Astrocyte of the cerebellum (primary cell): ENCODE data around the gene PRODH.
"Not testable (repeated sequence)": the region's sequence is repeated elsewhere in the genome, so short reads cannot be mapped to it uniquely, and the experiment has no call there.

Experiments used
- DNase-seq: peaks from one replicate; pipeline ENCODE4 v3.0.0-alpha.2; 2011; ENCODE audit warnings: low read depth
- H3K4me3 ChIP-seq: 2 replicates; pipeline ENCODE4 v1.5.1; 2011; ENCODE audit warnings: mild to moderate bottlenecking, low read depth, low read length, moderate library complexity
- CTCF ChIP-seq: IDR thresholded peaks from 2 replicates; pipeline ENCODE4 v1.5.1; 2012; ENCODE audit warnings: low read length, low read depth, moderate library complexity, mild to moderate bottlenecking; ENCODE audit errors: missing control alignments
- in situ Hi-C: cut with HindIII; loops from 2 replicates; pipeline ENCODE4 v1.10.0; 2017; ENCODE audit warnings: low sequenced_read_pairs

PRODH gene

GRCh38 chr22:18965526-18966421 is 29.7 kb upstream of the PRODH start:
- no peak for DNase-seq
- TF ChIP-seq CTCF, result no peak
- H3K4me3 ChIP-seq, result no peak overlapping the region
- in situ Hi-C loops, result no loop called here

- in situ Hi-C loops, H3K4me3 ChIP-seq, DNase-seq: not testable (repeated sequence)
Measured at GRCh38 chr22:18964501-18965265, 28.6 kb upstream of the PRODH start.

GRCh38 chr22:18964051-18964450 is 28.0 kb upstream of the PRODH start:
- DNase-seq, H3K4me3 ChIP-seq, in situ Hi-C loops: not testable (repeated sequence)

GRCh38 chr22:18962308-18962635 is 26.2 kb upstream of the PRODH start:
- in situ Hi-C loops, result no loop called here
- TF ChIP-seq CTCF, result no peak
- H3K4me3 ChIP-seq, result no peak overlapping the region
- no peak for DNase-seq

- DNase-seq, in situ Hi-C loops, H3K4me3 ChIP-seq: not testable (repeated sequence)
Measured at GRCh38 chr22:18961632-18962307, 25.7 kb upstream of the PRODH start.

- DNase-seq, H3K4me3 ChIP-seq, in situ Hi-C loops: not testable (repeated sequence)
Measured at GRCh38 chr22:18961201-18961600, 25.1 kb upstream of the PRODH start.

GRCh38 chr22:18960166-18960820 is 24.2 kb upstream of the PRODH start:
- in situ Hi-C loops, DNase-seq, H3K4me3 ChIP-seq: not testable (repeated sequence)

GRCh38 chr22:18959741-18960140 is 23.6 kb upstream of the PRODH start:
- in situ Hi-C loops, H3K4me3 ChIP-seq, DNase-seq: not testable (repeated sequence)

- H3K4me3 ChIP-seq, DNase-seq, in situ Hi-C loops: not testable (repeated sequence)
Measured at GRCh38 chr22:18959266-18959665, 23.2 kb upstream of the PRODH start.

GRCh38 chr22:18958738-18959137 is 22.6 kb upstream of the PRODH start:
- DNase-seq, result peak; percentile 8
- in situ Hi-C loops, H3K4me3 ChIP-seq: not testable (repeated sequence)

- in situ Hi-C loops, DNase-seq, H3K4me3 ChIP-seq: not testable (repeated sequence)
Measured at GRCh38 chr22:18958321-18958705, 22.2 kb upstream of the PRODH start.

- DNase-seq, in situ Hi-C loops, H3K4me3 ChIP-seq: not testable (repeated sequence)
Measured at GRCh38 chr22:18957621-18958320, 21.7 kb upstream of the PRODH start.

- in situ Hi-C loops, H3K4me3 ChIP-seq, DNase-seq: not testable (repeated sequence)
Measured at GRCh38 chr22:18956956-18957355, 20.9 kb upstream of the PRODH start.
